ENCODE data around the gene ERAL1. TPM values are rescaled to one million over a fixed set of nuclear protein-coding genes. Genes with fewer than 3 reads are reported as not detected.

Gene ERAL1
- total RNA-seq, 1 experiment from 2014 or later = 47.1 TPM

GRCh38 chr17:28858801-28859355, 4.1 kb downstream of the ERAL1 start:
- POLR2A ChIA-PET (ENCODE audit: unreplicated experiment) = interaction anchor here (0.8 kb wide), 1 partner anchor 372 kb away, joined by 10 read pairs; no protein-coding TSS in a partner anchor
- no peak overlapping the region for H3K4me2 ChIP-seq

GRCh38 chr17:28860363-28860808, 5.6 kb downstream of the ERAL1 start:
- intact Hi-C loops (cut with micrococcal nuclease; ENCODE audit: unreplicated experiment) = no loop called here
- H3K36me3 ChIP-seq (ENCODE audit: low read depth) = no peaks in the 10 kb centered on the region
- POLR2A ChIA-PET (ENCODE audit: unreplicated experiment) = interaction anchor here (0.6 kb wide), 1 partner anchor 132 kb away, joined by 4 read pairs; the partner anchor contains the start of gene NEK8

More at GRCh38 chr17:28858801-28859355, 4.1 kb downstream of the ERAL1 start:
- peaks cover 15% of the 10 kb centered on the region for H3K79me2 ChIP-seq (ENCODE audit: low read depth)
- CTCF ChIA-PET = interaction anchor here (0.7 kb wide), 1 partner anchor 10 kb away, joined by 5 read pairs; no protein-coding TSS in a partner anchor
- H3K9me2 ChIP-seq (ENCODE audit: insufficient read depth) = no peaks in the 10 kb centered on the region
- TF ChIP-seq EZH2 (IDR thresholded peaks at IDR 0.05; ENCODE audit: low read depth) = no peak
- TF ChIP-seq CTCF (conservative IDR thresholded peaks at IDR 0.05) = no peak
- H2AFZ ChIP-seq = no peak overlapping the region
- no peaks in the 10 kb centered on the region for H3K27me3 ChIP-seq (ENCODE audit: insufficient read depth, low read depth)
- no peaks in the 10 kb centered on the region for H3K9me3 ChIP-seq (ENCODE audit: insufficient read depth, low read depth)
- no peaks in the 10 kb centered on the region for H4K20me1 ChIP-seq (ENCODE audit: insufficient read depth)
- H3K4me3 ChIP-seq = no peak overlapping the region
- peaks cover 3% of the 10 kb centered on the region; the same call in 1 of the 2 replicates for H3F3A ChIP-seq (ENCODE audit: insufficient read depth, low read depth)
- BruUV-seq (replicated peaks) = no TSS peak
- intact Hi-C loops (cut with micrococcal nuclease; ENCODE audit: unreplicated experiment) = no loop called here
- no peak for DNase-seq
- no peaks in the 10 kb centered on the region for H3K36me3 ChIP-seq (ENCODE audit: low read depth)
- no peak overlapping the region for H3K27ac ChIP-seq
- H3K4me1 ChIP-seq (replicated peaks; ENCODE audit: insufficient read depth) = peaks cover 5% of the 10 kb centered on the region; the same call in 1 of the 2 replicates

More at GRCh38 chr17:28860363-28860808, 5.6 kb downstream of the ERAL1 start:
- Histone ChIP-seq H3K4me3 (no peak overlapping the region), H3K79me2 (ENCODE audit: low read depth) (peaks cover 11% of the 10 kb centered on the region), H3K9me2 (ENCODE audit: insufficient read depth) (no peaks in the 10 kb centered on the region), H4K20me1 (ENCODE audit: insufficient read depth) (no peaks in the 10 kb centered on the region), H3K4me1 (replicated peaks; ENCODE audit: insufficient read depth) (peaks cover 5% of the 10 kb centered on the region; the same call in 1 of the 2 replicates), H3K9me3 (ENCODE audit: insufficient read depth, low read depth) (no peaks in the 10 kb centered on the region), H3K4me2 (no peak overlapping the region), H3F3A (ENCODE audit: insufficient read depth, low read depth) (peaks cover 3% of the 10 kb centered on the region; the same call in 1 of the 2 replicates), H3K27ac (no peak overlapping the region), H2AFZ (no peak overlapping the region), H3K27me3 (ENCODE audit: insufficient read depth, low read depth) (no peaks in the 10 kb centered on the region)
- no peak for TF ChIP-seq CTCF (conservative IDR thresholded peaks at IDR 0.05)
- no peak for TF ChIP-seq EZH2 (IDR thresholded peaks at IDR 0.05; ENCODE audit: low read depth)
- no peak for DNase-seq
- CTCF ChIA-PET = no interaction called here
- no TSS peak for BruUV-seq (replicated peaks)
